GM18873 (cell line): ENCODE results near the gene ASIC4.

Experiments
- ATAC-seq: cut with Tn5 transposase; IDR thresholded peaks from one replicate; pipeline ENCODE4 v1.9.1; 2021; ENCODE audit warnings: mild to moderate bottlenecking, moderate library complexity, moderate number of reproducible peaks; ENCODE audit not compliant: unreplicated experiment, low FRiP score

ASIC4 gene

DNA sequence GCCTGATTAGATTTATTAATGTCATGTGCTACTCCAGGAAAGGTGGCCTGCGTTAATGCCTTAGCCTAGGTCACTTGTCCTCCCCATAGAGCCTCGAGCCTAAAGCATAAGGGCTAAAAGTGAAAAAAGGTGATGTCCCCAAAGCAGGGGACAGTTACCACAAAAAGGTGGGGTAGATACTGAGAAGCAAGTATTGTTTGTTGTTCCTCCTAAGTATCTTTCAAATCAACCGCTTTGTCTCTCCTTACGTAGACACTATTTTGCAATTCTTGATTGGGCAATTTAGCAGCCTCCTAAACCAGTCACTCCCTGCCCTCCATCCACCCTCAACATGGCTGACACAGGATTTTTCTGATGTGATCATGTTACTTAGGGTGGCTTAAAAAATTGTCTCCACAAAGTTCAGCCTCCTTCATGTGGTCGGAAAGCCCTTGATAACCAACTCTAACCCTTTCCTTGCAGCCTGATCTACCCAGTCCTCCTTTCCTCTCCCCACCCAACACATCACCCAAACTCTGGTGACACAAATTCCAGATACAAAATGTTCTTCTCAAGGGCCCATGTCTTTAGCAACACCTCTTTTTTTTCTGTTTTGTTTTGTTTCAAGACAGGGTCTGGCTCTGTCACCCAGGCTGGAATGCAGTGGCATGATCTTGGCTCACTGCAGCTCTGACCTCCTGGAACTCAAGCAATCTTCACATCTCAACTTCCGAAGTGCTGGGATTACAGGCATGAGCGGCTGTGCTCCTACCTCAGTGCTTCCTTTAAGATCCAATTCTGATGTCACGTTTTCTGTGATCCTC is 64.7 kb downstream of the ASIC4 start:
- no peak for ATAC-seq

DNA sequence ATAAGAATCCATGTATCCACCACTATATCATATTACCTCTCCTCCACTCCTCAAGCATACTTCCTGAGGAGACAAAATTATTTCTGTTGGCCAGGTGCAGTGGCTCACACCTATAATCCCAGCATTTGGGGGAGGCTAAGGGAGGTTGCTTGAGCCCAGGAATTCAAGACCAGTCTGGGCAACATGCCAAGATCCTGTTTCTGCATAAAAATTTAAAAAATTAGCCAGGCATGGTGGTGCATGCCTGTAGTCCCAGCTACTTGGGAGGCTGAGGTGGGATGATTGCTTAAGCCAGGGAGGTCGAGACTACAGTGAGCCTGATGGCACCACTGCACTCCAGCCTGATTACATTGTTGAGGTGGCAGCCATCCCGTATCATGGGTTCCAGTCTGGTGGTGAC is 67.1 kb downstream of the ASIC4 start:
- no peak for ATAC-seq
